LNCaP clone FGC (cell line): ENCODE results near the gene CDK14.

ENCODE experiments used
- DNase-seq: peaks from one replicate; pipeline ENCODE4 v3.0.0-alpha.2; 2011; ENCODE audit warnings: low read depth
- H3K4me3 ChIP-seq: 2 replicates; pipeline ENCODE4 v1.5.1; 2011; ENCODE audit warnings: mild to moderate bottlenecking, low read depth, low read length, control low read depth
- CTCF ChIP-seq: IDR thresholded peaks from 2 replicates; pipeline ENCODE4 v1.5.1; 2012; ENCODE audit warnings: mild to moderate bottlenecking; ENCODE audit not compliant: control insufficient read depth, insufficient read depth; ENCODE audit errors: extremely low read depth

Gene CDK14

GRCh38 chr7:91033574-91033973 is 437.5 kb downstream of the CDK14 start:
- DNase-seq: no peak
- no peak overlapping the region for H3K4me3 ChIP-seq
- no peak for TF ChIP-seq CTCF

- no peak overlapping the region for H3K4me3 ChIP-seq
- TF ChIP-seq CTCF: peak; percentile 68
- DNase-seq: peak; percentile 66
Observed at GRCh38 chr7:91034459-91035368, 438.6 kb downstream of the CDK14 start.

- no peak overlapping the region for H3K4me3 ChIP-seq
- no peak for TF ChIP-seq CTCF
- no peak for DNase-seq
Observed at GRCh38 chr7:91039033-91039432, 442.9 kb downstream of the CDK14 start.

GRCh38 chr7:91041141-91041540 is 445.0 kb downstream of the CDK14 start:
- DNase-seq: no peak
- no peak for TF ChIP-seq CTCF
- H3K4me3 ChIP-seq: no peak overlapping the region

- no peak overlapping the region for H3K4me3 ChIP-seq
- no peak for TF ChIP-seq CTCF
- DNase-seq: no peak
Observed at GRCh38 chr7:91041901-91042484, 445.9 kb downstream of the CDK14 start.

- H3K4me3 ChIP-seq: no peak overlapping the region
- no peak for TF ChIP-seq CTCF
- DNase-seq: no peak
Observed at GRCh38 chr7:91043186-91043585, 447.1 kb downstream of the CDK14 start.
